ENCODE measurements around the gene ZNF536.

DNA sequence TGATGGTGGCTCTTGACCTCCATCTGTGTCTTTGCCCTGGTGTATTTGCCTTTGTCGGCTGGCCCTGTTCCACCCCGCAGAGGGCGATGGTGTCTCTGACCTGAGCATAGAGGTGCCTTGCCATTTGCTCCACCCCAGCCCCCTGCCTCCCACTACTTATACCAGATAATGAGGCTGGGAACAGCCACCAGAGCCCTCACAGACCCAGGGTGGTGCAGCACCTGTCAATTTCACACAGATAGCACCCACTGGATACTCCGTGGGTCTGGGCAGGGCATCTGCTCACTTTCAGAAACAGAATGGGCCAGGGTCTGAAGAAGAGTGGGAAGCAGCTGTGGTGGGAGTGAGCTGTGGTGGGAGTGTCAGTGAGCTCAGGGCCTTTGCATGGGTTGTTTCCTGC is 4.1 kb downstream of the ZNF536 start:
- TF ChIP-seq, protein P1, sequence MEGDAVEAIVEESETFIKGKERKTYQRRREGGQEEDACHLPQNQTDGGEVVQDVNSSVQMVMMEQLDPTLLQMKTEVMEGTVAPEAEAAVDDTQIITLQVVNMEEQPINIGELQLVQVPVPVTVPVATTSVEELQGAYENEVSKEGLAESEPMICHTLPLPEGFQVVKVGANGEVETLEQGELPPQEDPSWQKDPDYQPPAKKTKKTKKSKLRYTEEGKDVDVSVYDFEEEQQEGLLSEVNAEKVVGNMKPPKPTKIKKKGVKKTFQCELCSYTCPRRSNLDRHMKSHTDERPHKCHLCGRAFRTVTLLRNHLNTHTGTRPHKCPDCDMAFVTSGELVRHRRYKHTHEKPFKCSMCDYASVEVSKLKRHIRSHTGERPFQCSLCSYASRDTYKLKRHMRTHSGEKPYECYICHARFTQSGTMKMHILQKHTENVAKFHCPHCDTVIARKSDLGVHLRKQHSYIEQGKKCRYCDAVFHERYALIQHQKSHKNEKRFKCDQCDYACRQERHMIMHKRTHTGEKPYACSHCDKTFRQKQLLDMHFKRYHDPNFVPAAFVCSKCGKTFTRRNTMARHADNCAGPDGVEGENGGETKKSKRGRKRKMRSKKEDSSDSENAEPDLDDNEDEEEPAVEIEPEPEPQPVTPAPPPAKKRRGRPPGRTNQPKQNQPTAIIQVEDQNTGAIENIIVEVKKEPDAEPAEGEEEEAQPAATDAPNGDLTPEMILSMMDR (IDR thresholded peaks at IDR 0.05) = no peak
- TF ChIP-seq EZH2 (IDR thresholded peaks at IDR 0.05; ENCODE audit: borderline replicate concordance, insufficient read depth, low read depth, low read length, poor library complexity, severe bottlenecking) = no peak

All from B cell (primary cell).